Keratinocyte (primary cell): ENCODE results near the gene PLCL2. TPM values are rescaled to one million over a fixed set of nuclear protein-coding genes. Genes with fewer than 3 reads are reported as not detected.

Source experiments
- DNase-seq: peaks from one replicate; pipeline ENCODE4 v3.0.0-alpha.2; 2011; ENCODE audit warnings: low read depth, missing footprints, low spot score
- FAIRE-seq: peaks from 2 replicates; lab custom pipeline; 2011; peaks lifted over from hg19 to GRCh38; lab: Jason Lieb, UNC
- H2AFZ ChIP-seq: 2 replicates; pipeline ENCODE4 v1.6.0; 2012; ENCODE audit warnings: low read length, control low read depth, inconsistent platforms; ENCODE audit not compliant: control insufficient read depth
- H3K27ac ChIP-seq: 2 replicates; pipeline ENCODE4 v1.5.1; 2011; ENCODE audit warnings: low read length; ENCODE audit not compliant: control insufficient read depth, insufficient read depth
- H3K27me3 ChIP-seq: 3 replicates; pipeline ENCODE4 v1.6.0; 2011; ENCODE audit warnings: low read length; ENCODE audit not compliant: control insufficient read depth, insufficient read depth; ENCODE audit errors: extremely low read depth
- H3K36me3 ChIP-seq, 2 experiments: 2 replicates in 1 of 2; 3 replicates in 1 of 2; pipeline ENCODE4 v1.5.1; 2011; ENCODE audit warnings: low read length in 2 of 2, mild to moderate bottlenecking in 1 of 2; ENCODE audit not compliant: control insufficient read depth in 2 of 2, insufficient read depth in 2 of 2; ENCODE audit errors: extremely low read depth in 1 of 2
- H3K4me1 ChIP-seq: 3 replicates; pipeline ENCODE4 v1.5.1; 2011; ENCODE audit warnings: low read length; ENCODE audit not compliant: control insufficient read depth, insufficient read depth; ENCODE audit errors: extremely low read depth
- H3K4me2 ChIP-seq: 3 replicates; pipeline ENCODE4 v1.6.0; 2011; ENCODE audit warnings: low read depth, low read length; ENCODE audit not compliant: control insufficient read depth, insufficient read depth; ENCODE audit errors: extremely low read depth
- H3K4me3 ChIP-seq, 3 experiments: fragments of 200-600 bp in 1 of 3; sonication (generic) in 1 of 3; 2 replicates in 2 of 3; 3 replicates in 1 of 3; pipeline ENCODE4 v1.5.1; 2011 to 2016; ENCODE audit warnings: low read length in 3 of 3, mild to moderate bottlenecking in 3 of 3, control low read depth in 2 of 3, inconsistent platforms in 1 of 3, low read depth in 1 of 3, mixed read lengths in 1 of 3, mixed run types in 1 of 3, moderate library complexity in 1 of 3; ENCODE audit not compliant: control insufficient read depth in 2 of 3, insufficient read depth in 2 of 3; ENCODE audit errors: extremely low read depth in 1 of 3
- H3K79me2 ChIP-seq: 2 replicates; pipeline ENCODE4 v1.6.0; 2012; ENCODE audit warnings: low read length; ENCODE audit not compliant: control insufficient read depth, insufficient read depth
- H3K9ac ChIP-seq: 3 replicates; pipeline ENCODE4 v1.6.0; 2011; ENCODE audit warnings: low read length; ENCODE audit not compliant: control insufficient read depth, insufficient read depth; ENCODE audit errors: extremely low read depth
- H3K9me1 ChIP-seq: 3 replicates; pipeline ENCODE4 v1.6.0; 2011; ENCODE audit warnings: low read length; ENCODE audit not compliant: control insufficient read depth, insufficient read depth; ENCODE audit errors: extremely low read depth
- H3K9me3 ChIP-seq: 2 replicates; pipeline ENCODE4 v1.5.1; 2012; ENCODE audit warnings: low read depth, low read length; ENCODE audit not compliant: control insufficient read depth
- H4K20me1 ChIP-seq: 3 replicates; pipeline ENCODE4 v1.6.0; 2011; ENCODE audit warnings: low read length; ENCODE audit not compliant: control insufficient read depth, insufficient read depth; ENCODE audit errors: extremely low read depth
- CTCF ChIP-seq, 3 experiments: IDR thresholded peaks in 1 of 3; conservative IDR thresholded peaks in 1 of 3; optimal IDR thresholded peaks in 1 of 3; 2 replicates in 2 of 3; 3 replicates in 1 of 3; pipeline versions ENCODE3 to v1.5.1; 2011; ENCODE audit warnings: low read length in 3 of 3, mild to moderate bottlenecking in 3 of 3, moderate library complexity in 2 of 3, control low read depth in 1 of 3, inconsistent platforms in 1 of 3; ENCODE audit not compliant: insufficient read depth in 2 of 3; ENCODE audit errors: extremely low read depth in 1 of 3
- EZH2 ChIP-seq: IDR thresholded peaks from one replicate; pipeline ENCODE4 v1.6.1; 2012; ENCODE audit warnings: inconsistent platforms, mild to moderate bottlenecking, low read length, moderate library complexity
- dilution Hi-C: fragments of 300-500 bp; cut with MboI; formaldehyde crosslinking; loops from one replicate; pipeline ENCODE4 v1.7.0; 2020; ENCODE audit warnings: low sequenced_read_pairs; ENCODE audit not compliant: extremely low pct_ligation_motif_present
- polyA plus RNA-seq, 5 experiments: library from polyadenylated mRNA; depleted of rRNA in 3 of 5; stranded (reverse) in 3 of 5; stranded (forward) in 1 of 5; unstranded in 1 of 5; fragments of >200 nt; gene quantifications; 1 replicate in 1 of 5; 2 replicates in 3 of 5; 3 replicates in 1 of 5; pipeline versions ENCODE4 v1.2.1 to v1.2.3, GENCODE V29; 2011 to 2012; ENCODE audit warnings: missing spikeins in 2 of 5, low read depth in 1 of 5, low replicate concordance in 1 of 5

The PLCL2 gene
- polyA plus RNA-seq, 1 donor (not counting 4 experiments of a cell fraction or from before 2014, with no cell fraction given), result 0.20 TPM

GRCh38 chr3:17088017-17088416 lies 203.3 kb downstream of the PLCL2 start:
- no peak overlapping the region for H3K27ac ChIP-seq
- no peak overlapping the region for H2AFZ ChIP-seq
- H3K4me3 ChIP-seq, result no peak overlapping the region
- FAIRE-seq, result no peak
- dilution Hi-C loops, result no loop called here
- H3K4me1 ChIP-seq, result no peaks in the 10 kb centered on the region
- no peak overlapping the region for H3K4me2 ChIP-seq
- no peaks in the 10 kb centered on the region for H3K9me1 ChIP-seq
- H3K9ac ChIP-seq, result no peak overlapping the region
- TF ChIP-seq EZH2, result no peak
- no peak for TF ChIP-seq CTCF (optimal IDR thresholded peaks at IDR 0.05 in 1 of 3, IDR thresholded peaks at IDR 0.05 in 1 of 3, conservative IDR thresholded peaks at IDR 0.05 in 1 of 3; ENCODE audit: extremely low read depth in 1 of 3, insufficient read depth in 2 of 3, low read length in 3 of 3)
- no peak for DNase-seq
- no peaks in the 10 kb centered on the region for H3K27me3 ChIP-seq
- no peaks in the 10 kb centered on the region for H3K36me3 ChIP-seq
- no peaks in the 10 kb centered on the region for H4K20me1 ChIP-seq
- no peaks in the 10 kb centered on the region for H3K9me3 ChIP-seq
- no peaks in the 10 kb centered on the region for H3K79me2 ChIP-seq

- no peaks in the 10 kb centered on the region for H3K9me3 ChIP-seq
- no peaks in the 10 kb centered on the region for H3K27me3 ChIP-seq
- no peaks in the 10 kb centered on the region for H3K9me1 ChIP-seq
- no peaks in the 10 kb centered on the region for H4K20me1 ChIP-seq
- no peaks in the 10 kb centered on the region for H3K79me2 ChIP-seq
- H3K36me3 ChIP-seq, result no peaks in the 10 kb centered on the region
- FAIRE-seq (no peak), DNase-seq (no peak)
- H3K27ac ChIP-seq, result no peak overlapping the region
- dilution Hi-C loops, result no loop called here
- no peak for TF ChIP-seq CTCF (optimal IDR thresholded peaks at IDR 0.05 in 1 of 3, IDR thresholded peaks at IDR 0.05 in 1 of 3, conservative IDR thresholded peaks at IDR 0.05 in 1 of 3; ENCODE audit: extremely low read depth in 1 of 3, insufficient read depth in 2 of 3, low read length in 3 of 3)
- TF ChIP-seq EZH2, result no peak
- H3K4me2 ChIP-seq, result no peak overlapping the region
- H2AFZ ChIP-seq, result no peak overlapping the region
- H3K4me1 ChIP-seq, result no peaks in the 10 kb centered on the region
- no peak overlapping the region for H3K4me3 ChIP-seq
- H3K9ac ChIP-seq, result no peak overlapping the region
Observed at GRCh38 chr3:17088602-17089313, 204.0 kb downstream of the PLCL2 start.
